SK-N-SH (cell line): Measurements from ENCODE around the gene CYBA.

Experiments
- CTCF ChIP-seq: fragments of 200-600 bp; sonication (generic); IDR thresholded peaks from 2 replicates; pipeline ENCODE4 v1.6.1; 2017; ENCODE audit warnings: antibody characterized with exemption, mild to moderate bottlenecking, moderate library complexity
- FOXM1 ChIP-seq: IDR thresholded peaks from 2 replicates; pipeline ENCODE4 v1.4.0; 2012; ENCODE audit warnings: low read depth, mild to moderate bottlenecking
- GABPA ChIP-seq: IDR thresholded peaks from 2 replicates; pipeline ENCODE4 v1.4.0; 2012; ENCODE audit warnings: low read depth, mild to moderate bottlenecking
- RAD21 ChIP-seq: IDR thresholded peaks from 2 replicates; pipeline ENCODE4 v1.6.1; 2012; ENCODE audit warnings: mild to moderate bottlenecking, low read length
- TF ChIP-seq, protein P1 (sequence below): IDR thresholded peaks from 2 replicates; pipeline ENCODE4 v1.4.0; 2012; ENCODE audit warnings: low read depth

- TF ChIP-seq CTCF (no peak), GABPA (no peak), RAD21 (no peak), FOXM1 (no peak)
- TF ChIP-seq, protein P1, sequence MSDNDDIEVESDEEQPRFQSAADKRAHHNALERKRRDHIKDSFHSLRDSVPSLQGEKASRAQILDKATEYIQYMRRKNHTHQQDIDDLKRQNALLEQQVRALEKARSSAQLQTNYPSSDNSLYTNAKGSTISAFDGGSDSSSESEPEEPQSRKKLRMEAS: no peak
These were observed 14.7 kb upstream of the CYBA start for GRCh38 chr16:88665570-88665969.
